PFSK-1 (cell line): ENCODE results near the gene NRIP1.

Experiments
- FOXP2 ChIP-seq: optimal IDR thresholded peaks from 2 replicates; pipeline ENCODE3; 2011; ENCODE audit warnings: borderline replicate concordance, control low read depth, inconsistent platforms; ENCODE audit not compliant: insufficient read depth; ENCODE audit errors: extremely low read length, extremely low read depth
- POLR2AphosphoS5 ChIP-seq: IDR thresholded peaks from 2 replicates; pipeline ENCODE4 v1.6.1; 2012; ENCODE audit warnings: low read depth, mild to moderate bottlenecking, control low read depth, low read length, moderate library complexity
- REST ChIP-seq, 2 experiments: IDR thresholded peaks; 2 replicates each; pipeline versions ENCODE4 v1.6.1 to v1.8.0; 2011 to 2012; ENCODE audit warnings: low read depth in 2 of 2, low read length in 2 of 2, control low read depth in 1 of 2, inconsistent platforms in 1 of 2, mild to moderate bottlenecking in 1 of 2, moderate library complexity in 1 of 2; ENCODE audit not compliant: insufficient read depth in 1 of 2
- SIN3A ChIP-seq: IDR thresholded peaks from 2 replicates; pipeline ENCODE4 v1.6.1; 2012; ENCODE audit warnings: mild to moderate bottlenecking, low read length, moderate library complexity, borderline replicate concordance; ENCODE audit not compliant: insufficient read depth
- TAF1 ChIP-seq: IDR thresholded peaks from 2 replicates; pipeline ENCODE4 v1.6.1; 2012; ENCODE audit warnings: low read length, control low read depth, borderline replicate concordance; ENCODE audit not compliant: insufficient read depth

NRIP1 gene

GRCh38 chr21:15026370-15026769 lies 38.4 kb downstream of the NRIP1 start:
- no peak for TF ChIP-seq SIN3A
- TF ChIP-seq REST (IDR thresholded peaks at IDR 0.05; ENCODE audit: insufficient read depth in 1 of 2, low read depth in 2 of 2, low read length in 2 of 2) = no peak
- TF ChIP-seq FOXP2 = no peak
- TF ChIP-seq POLR2AphosphoS5 = no peak
- no peak for TF ChIP-seq TAF1

GRCh38 chr21:15023776-15024175 lies 41.0 kb downstream of the NRIP1 start:
- TF ChIP-seq POLR2AphosphoS5 (no peak), SIN3A (no peak)

- no peak for TF ChIP-seq POLR2AphosphoS5
- TF ChIP-seq TAF1 = no peak
These were observed 42.1 kb downstream of the NRIP1 start for GRCh38 chr21:15022608-15023261.

- no peak for TF ChIP-seq TAF1
- no peak for TF ChIP-seq FOXP2
- TF ChIP-seq SIN3A = no peak
- TF ChIP-seq POLR2AphosphoS5 = no peak
- TF ChIP-seq REST (IDR thresholded peaks at IDR 0.05; ENCODE audit: insufficient read depth in 1 of 2, low read depth in 2 of 2, low read length in 2 of 2) = no peak
These were observed 44.0 kb downstream of the NRIP1 start for GRCh38 chr21:15020797-15021196.

- TF ChIP-seq SIN3A = no peak
These were observed 46.4 kb downstream of the NRIP1 start for GRCh38 chr21:15018382-15018781.

- no peak for TF ChIP-seq POLR2AphosphoS5
- TF ChIP-seq REST (IDR thresholded peaks at IDR 0.05; ENCODE audit: insufficient read depth in 1 of 2, low read depth in 2 of 2, low read length in 2 of 2) = no peak
- TF ChIP-seq FOXP2 = no peak
- no peak for TF ChIP-seq TAF1
- no peak for TF ChIP-seq SIN3A
These were observed 49.0 kb downstream of the NRIP1 start for GRCh38 chr21:15015622-15016471.
